H1 (cell line): ENCODE measurements around the gene MTARC2. TPM values are rescaled to one million over a fixed set of nuclear protein-coding genes. Genes with fewer than 3 reads are reported as not detected.

Experiments
- CTCF ChIA-PET: fragments of 300-600 bp; sonication (Branson Sonifier 250); formaldehyde crosslinking; loops from one replicate; lab custom pipeline; 2021; ENCODE audit not compliant: partially characterized antibody; lab: Charles Lee
- POLR2A ChIA-PET: fragments of 300-600 bp; sonication (Branson Sonifier 250); formaldehyde crosslinking; loops from one replicate; lab custom pipeline; 2021; ENCODE audit warnings: inconsistent platforms; ENCODE audit not compliant: partially characterized antibody; lab: Charles Lee
- DNase-seq, 2 experiments: peaks; one replicate each; pipeline versions ENCODE4 v3.0.0 to v3.0.0-alpha.2; 2010 to 2022; ENCODE audit warnings: low spot score in 2 of 2, low read depth in 1 of 2, mixed read lengths in 1 of 2
- FAIRE-seq: peaks from 2 replicates; lab custom pipeline; 2011; peaks lifted over from hg19 to GRCh38; lab: Jason Lieb, UNC
- H2AFZ ChIP-seq: 2 replicates; pipeline ENCODE4 v1.8.1; 2012; ENCODE audit warnings: low read length, inconsistent platforms
- H2AK5ac ChIP-seq: 2 replicates; pipeline ENCODE4 v1.6.1; 2013; ENCODE audit warnings: low read depth, low read length
- H2BK120ac ChIP-seq: replicated peaks from 2 replicates; pipeline ENCODE3; 2013; ENCODE audit warnings: low read depth, low read length, inconsistent platforms
- H2BK12ac ChIP-seq: 2 replicates; pipeline ENCODE4 v1.6.1; 2013; ENCODE audit warnings: low read depth, low read length
- H2BK15ac ChIP-seq: 2 replicates; pipeline ENCODE4 v1.6.1; 2013; ENCODE audit warnings: low read length
- H2BK20ac ChIP-seq: 2 replicates; pipeline ENCODE4 v1.6.1; 2013; ENCODE audit warnings: low read length
- H2BK5ac ChIP-seq: 2 replicates; pipeline ENCODE4 v1.6.1; 2013; ENCODE audit warnings: low read depth, low read length
- H3K14ac ChIP-seq: 2 replicates; pipeline ENCODE4 v1.6.1; 2013; ENCODE audit warnings: inconsistent platforms; ENCODE audit not compliant: insufficient read length
- H3K18ac ChIP-seq: 2 replicates; pipeline ENCODE4 v1.6.1; 2013; ENCODE audit warnings: low read length; ENCODE audit errors: extremely low read depth
- H3K23ac ChIP-seq: 2 replicates; pipeline ENCODE4 v1.6.1; 2013; ENCODE audit warnings: inconsistent platforms; ENCODE audit not compliant: insufficient read length
- H3K23me2 ChIP-seq: 2 replicates; pipeline ENCODE4 v1.6.1; 2013; ENCODE audit warnings: low read depth, low read length
- H3K27ac ChIP-seq: 2 replicates; pipeline ENCODE4 v1.6.1; 2011; ENCODE audit warnings: low read depth, low read length, inconsistent platforms
- H3K27me3 ChIP-seq, 4 experiments: replicated peaks in 1 of 4; 1 replicate in 1 of 4; 2 replicates in 3 of 4; pipeline versions ENCODE4 v1.6.1 to v1.8.1; 2011 to 2013; ENCODE audit warnings: low read length in 3 of 4, mild to moderate bottlenecking in 3 of 4, inconsistent platforms in 2 of 4, mixed read lengths in 2 of 4, moderate library complexity in 1 of 4; ENCODE audit not compliant: control insufficient read depth in 3 of 4, insufficient read depth in 3 of 4; ENCODE audit errors: extremely low read depth in 1 of 4
- H3K36me3 ChIP-seq, 4 experiments: 2 replicates each; pipeline versions ENCODE4 v1.6.1 to v1.8.1; 2011 to 2013; ENCODE audit warnings: mild to moderate bottlenecking in 4 of 4, low read length in 3 of 4, moderate library complexity in 2 of 4, control low read depth in 1 of 4, inconsistent platforms in 1 of 4; ENCODE audit not compliant: insufficient read depth in 4 of 4, control insufficient read depth in 2 of 4
- H3K4ac ChIP-seq: replicated peaks from 2 replicates; pipeline ENCODE3; 2013; ENCODE audit warnings: low read length, low read depth, mixed read lengths, inconsistent platforms; ENCODE audit not compliant: insufficient read length
- H3K4me1 ChIP-seq, 4 experiments: replicated peaks in 1 of 4; 1 replicate in 1 of 4; 2 replicates in 3 of 4; pipeline versions ENCODE4 v1.6.1 to v1.8.1; 2011 to 2013; ENCODE audit warnings: low read length in 3 of 4, inconsistent platforms in 2 of 4, mixed read lengths in 1 of 4; ENCODE audit not compliant: insufficient read depth in 4 of 4, control insufficient read depth in 3 of 4
- H3K4me2 ChIP-seq, 2 experiments: 2 replicates each; pipeline versions ENCODE4 v1.6.1 to v1.8.1; 2011 to 2013; ENCODE audit warnings: low read depth in 2 of 2, low read length in 2 of 2, control low read depth in 1 of 2, inconsistent platforms in 1 of 2, mild to moderate bottlenecking in 1 of 2; ENCODE audit not compliant: insufficient read depth in 1 of 2
- H3K4me3 ChIP-seq, 4 experiments: fragments of 200-600, 300-600 bp in 1 of 4; sonication (generic), shearing (Covaris generic), sonication (Bioruptor Twin) in 1 of 4; 2 replicates each; pipeline versions ENCODE4 v1.5.1 to v1.8.1; 2011 to 2016; ENCODE audit warnings: low read length in 4 of 4, low read depth in 3 of 4, control low read depth in 2 of 4, inconsistent platforms in 2 of 4, mild to moderate bottlenecking in 2 of 4, mixed read lengths in 1 of 4, moderate library complexity in 1 of 4; ENCODE audit not compliant: insufficient read depth in 2 of 4; ENCODE audit errors: extremely low read depth in 1 of 4
- H3K56ac ChIP-seq: replicated peaks from 2 replicates; pipeline ENCODE3; 2013; ENCODE audit warnings: low read depth, mild to moderate bottlenecking, mixed read lengths, low read length, inconsistent platforms; ENCODE audit not compliant: insufficient read length
- H3K79me1 ChIP-seq: 2 replicates; pipeline ENCODE4 v1.6.1; 2013; ENCODE audit warnings: low read depth, low read length, control low read depth
- H3K79me2 ChIP-seq, 2 experiments: 2 replicates each; pipeline versions ENCODE4 v1.6.1 to v1.8.1; 2012 to 2013; ENCODE audit warnings: low read length in 2 of 2, mild to moderate bottlenecking in 2 of 2, inconsistent platforms in 1 of 2; ENCODE audit not compliant: insufficient read depth in 2 of 2, control insufficient read depth in 1 of 2
- H3K9ac ChIP-seq, 4 experiments: replicated peaks in 1 of 4; 1 replicate in 1 of 4; 2 replicates in 3 of 4; pipeline versions ENCODE4 v1.6.1 to v1.8.1; 2011 to 2013; ENCODE audit warnings: low read depth in 3 of 4, low read length in 3 of 4, control low read depth in 2 of 4, mild to moderate bottlenecking in 2 of 4, moderate library complexity in 2 of 4, inconsistent platforms in 1 of 4; ENCODE audit errors: extremely low read depth in 1 of 4
- H3K9me3 ChIP-seq, 2 experiments: 2 replicates each; pipeline versions ENCODE4 v1.6.1 to v1.8.1; 2012 to 2013; ENCODE audit warnings: mild to moderate bottlenecking in 2 of 2, moderate library complexity in 2 of 2, control low read depth in 1 of 2, inconsistent platforms in 1 of 2, low read depth in 1 of 2, low read length in 1 of 2, mixed read lengths in 1 of 2; ENCODE audit not compliant: insufficient read depth in 2 of 2
- H4K20me1 ChIP-seq, 2 experiments: replicated peaks in 1 of 2; 2 replicates each; pipeline versions ENCODE3 to v1.8.1; 2011 to 2013; ENCODE audit warnings: inconsistent platforms in 2 of 2, low read length in 2 of 2, mild to moderate bottlenecking in 1 of 2; ENCODE audit not compliant: insufficient read depth in 2 of 2, control insufficient read depth in 1 of 2
- H4K5ac ChIP-seq: 2 replicates; pipeline ENCODE4 v1.6.1; 2013; ENCODE audit warnings: low read length, low read depth, mixed read lengths, inconsistent platforms; ENCODE audit not compliant: insufficient read length
- H4K8ac ChIP-seq: 2 replicates; pipeline ENCODE4 v1.8.0; 2013; ENCODE audit warnings: mild to moderate bottlenecking, moderate library complexity, low read length, inconsistent platforms; ENCODE audit not compliant: insufficient read depth; ENCODE audit errors: extremely low read depth
- H4K91ac ChIP-seq: replicated peaks from 2 replicates; pipeline ENCODE3; 2013; ENCODE audit warnings: low read length, mixed read lengths, inconsistent platforms; ENCODE audit not compliant: insufficient read length
- POLR2A ChIP-seq, 2 experiments: IDR thresholded peaks; 1 replicate in 1 of 2; 2 replicates in 1 of 2; pipeline ENCODE4 v1.6.1; 2011; ENCODE audit warnings: low read depth in 2 of 2, low read length in 2 of 2, mild to moderate bottlenecking in 2 of 2; ENCODE audit errors: control extremely low read depth in 1 of 2
- RAD21 ChIP-seq, 2 experiments: IDR thresholded peaks in 1 of 2; conservative IDR thresholded peaks in 1 of 2; 2 replicates each; pipeline ENCODE4 v1.6.1; 2011; ENCODE audit warnings: low read depth in 2 of 2, low read length in 2 of 2, improper control_type of control experiment in 1 of 2, inconsistent platforms in 1 of 2, mild to moderate bottlenecking in 1 of 2, moderate library complexity in 1 of 2
- RBBP5 ChIP-seq: IDR thresholded peaks from 2 replicates; pipeline ENCODE4 v1.7.1; 2012; ENCODE audit warnings: low read depth, mild to moderate bottlenecking, inconsistent platforms, low read length, moderate library complexity, borderline replicate concordance
- TBP ChIP-seq: IDR thresholded peaks from 2 replicates; pipeline ENCODE4 v1.6.1; 2011; ENCODE audit warnings: low read depth, low read length, improper control_type of control experiment
- TEAD4 ChIP-seq: IDR thresholded peaks from 2 replicates; pipeline ENCODE4 v1.6.1; 2012; ENCODE audit warnings: low read depth, low read length, inconsistent platforms, mixed read lengths
- WGBS, 2 experiments: shearing (Covaris generic) in 1 of 2; methylation state at CpG; one replicate each; pipeline versions ENCODE4 v1.1.6 to v1.1.7; 2013 to 2015; ENCODE audit warnings: low lambda C conversion rate in 2 of 2, mixed read lengths in 2 of 2, inconsistent platforms in 1 of 2, low coverage in 1 of 2, missing lambda C conversion rate in 1 of 2; ENCODE audit not compliant: insufficient replicate concordance in 2 of 2, insufficient coverage in 1 of 2, insufficient read length in 1 of 2; ENCODE audit errors: extremely low coverage in 1 of 2, missing lambda C conversion rate in 1 of 2; 5-methylcytosine and 5-hydroxymethylcytosine counted together
- polyA plus RNA-seq, 7 experiments: library from polyadenylated mRNA; depleted of rRNA in 3 of 7; stranded (reverse) in 5 of 7; unstranded in 2 of 7; fragments of >200 nt in 5 of 7; fragments of 200-250 nt in 2 of 7; gene quantifications; 1 replicate in 5 of 7; 2 replicates in 1 of 7; 4 replicates in 1 of 7; pipeline versions ENCODE4 v1.2.1 to v1.2.3, GENCODE V29; 2011 to 2013; ENCODE audit warnings: missing spikeins in 2 of 7, mixed read lengths in 2 of 7
- total RNA-seq: library from RNA; stranded (reverse); fragmentation: NEBNext Ultra II Directional; extraction: Animal tissue kit (Norgen Biotek cat#: 25700); gene quantifications from 2 replicates; pipeline ENCODE4 v1.2.1, GENCODE V29; 2021
- TF ChIP-seq, protein P1 (sequence below), 3 experiments: IDR thresholded peaks; 1 replicate in 2 of 3; 2 replicates in 1 of 3; pipeline versions ENCODE4 v1.5.1 to v1.6.1; 2011; ENCODE audit warnings: low read length in 3 of 3, mild to moderate bottlenecking in 3 of 3, inconsistent platforms in 2 of 3, low read depth in 1 of 3, moderate library complexity in 1 of 3; ENCODE audit not compliant: insufficient read depth in 1 of 3; ENCODE audit errors: control extremely low read depth in 1 of 3
- TF ChIP-seq, protein P2 (sequence below): IDR thresholded peaks from 2 replicates; pipeline ENCODE4 v1.6.1; 2011; ENCODE audit warnings: low read depth, mild to moderate bottlenecking, low read length; ENCODE audit not compliant: insufficient read depth

The MTARC2 gene
- total and polyA plus RNA-seq, 2 of the 8 experiments (the other 6 are each of a cell fraction or from before 2014, with no cell fraction given), result 7.2 to 7.9 TPM

DNA sequence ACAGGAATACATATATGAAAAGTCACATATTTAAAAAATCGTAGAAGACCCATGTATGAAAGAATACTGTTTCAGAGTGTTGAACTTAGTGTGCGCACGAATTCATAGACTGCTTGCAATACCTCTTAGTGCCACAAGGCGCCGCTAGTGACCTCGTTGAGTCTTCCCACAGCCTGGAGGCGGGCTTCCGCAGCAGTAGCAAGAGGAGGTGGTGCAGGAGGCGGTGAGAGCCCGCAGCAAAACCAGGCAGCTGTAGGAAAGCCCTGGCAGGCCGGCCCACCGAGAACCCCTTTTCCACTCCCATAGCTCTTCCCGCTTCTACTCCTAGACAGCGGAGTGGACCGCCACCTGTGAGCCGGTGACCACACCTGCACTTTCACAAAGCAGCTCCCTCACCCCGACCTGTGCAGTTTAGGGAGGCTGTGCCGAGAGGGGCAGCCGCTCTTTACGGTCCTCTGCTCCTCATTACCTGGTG, 62.1 kb downstream of the MTARC2 start:
- H3K14ac ChIP-seq, result no peak overlapping the region
- peak; percentile 62 for FAIRE-seq
- H3K4ac ChIP-seq, result no peak overlapping the region
- H2BK12ac ChIP-seq, result no peak overlapping the region
- no peak overlapping the region for H3K18ac ChIP-seq
- peaks cover 0 to 6% of the 10 kb centered on the region in 2 experiments for H4K20me1 ChIP-seq
- H2BK120ac ChIP-seq, result no peak overlapping the region
- H3K27me3 ChIP-seq, result no peaks in the 10 kb centered on the region
- H3K4me1 ChIP-seq, result peaks cover 0 to 6% (median under 1%) of the 10 kb centered on the region in 4 experiments; a peak in 2 of 7 replicates
- H2AK5ac ChIP-seq, result no peak overlapping the region
- H2BK20ac ChIP-seq, result no peak overlapping the region
- H2BK15ac ChIP-seq, result no peak overlapping the region
- WGBS, 2 experiments, result 26% methylated on average over 19 of the region's 20 CpGs; no CpG with 5 or more reads in 1 of the 2 experiments
- H3K23ac ChIP-seq, result no peak overlapping the region
- H3K36me3 ChIP-seq, result peaks cover 0 to 17% (median 11%) of the 10 kb centered on the region in 4 experiments; a peak in 4 of 8 replicates
- no peaks in the 10 kb centered on the region for H3K9me3 ChIP-seq
- CTCF ChIA-PET, result interaction anchor here (0.5 to 3.9 kb wide), 46 partner anchors 9 to 929 kb away, joined by 3 to 30 read pairs (median 4); partner anchors contain the start of genes HLX and MTARC2
- no peak overlapping the region for H3K56ac ChIP-seq
- H4K5ac ChIP-seq, result no peak overlapping the region
- peak in 1 of 2 experiments; percentile 84 for DNase-seq
- H4K91ac ChIP-seq, result no peak overlapping the region
- no peak overlapping the region for H3K9ac ChIP-seq
- peak overlapping the region in 1 of 2 experiments; percentile 54; a peak in 2 of 4 replicates for H3K4me2 ChIP-seq
- no peaks in the 10 kb centered on the region for H3K23me2 ChIP-seq
- no peaks in the 10 kb centered on the region for H3K79me1 ChIP-seq
- H2AFZ ChIP-seq, result peak overlapping the region; percentile 46; the same call in 1 of the 2 replicates
- no peak overlapping the region for H3K27ac ChIP-seq
- H4K8ac ChIP-seq, result no peak overlapping the region; the same call in 1 of the 2 replicates
- no peaks in the 10 kb centered on the region for H3K79me2 ChIP-seq
- H2BK5ac ChIP-seq, result no peak overlapping the region
- POLR2A ChIA-PET, result interaction anchor here (0.6 to 2.5 kb wide), 3 partner anchors 23 to 63 kb away, joined by 3 to 15 read pairs (median 6); partner anchors contain the start of genes MTARC1 and MTARC2
- peak overlapping the region in 2 of 4 experiments; percentile 23 to 49; a peak in 5 of 8 replicates for H3K4me3 ChIP-seq
- TF ChIP-seq, protein P1, sequence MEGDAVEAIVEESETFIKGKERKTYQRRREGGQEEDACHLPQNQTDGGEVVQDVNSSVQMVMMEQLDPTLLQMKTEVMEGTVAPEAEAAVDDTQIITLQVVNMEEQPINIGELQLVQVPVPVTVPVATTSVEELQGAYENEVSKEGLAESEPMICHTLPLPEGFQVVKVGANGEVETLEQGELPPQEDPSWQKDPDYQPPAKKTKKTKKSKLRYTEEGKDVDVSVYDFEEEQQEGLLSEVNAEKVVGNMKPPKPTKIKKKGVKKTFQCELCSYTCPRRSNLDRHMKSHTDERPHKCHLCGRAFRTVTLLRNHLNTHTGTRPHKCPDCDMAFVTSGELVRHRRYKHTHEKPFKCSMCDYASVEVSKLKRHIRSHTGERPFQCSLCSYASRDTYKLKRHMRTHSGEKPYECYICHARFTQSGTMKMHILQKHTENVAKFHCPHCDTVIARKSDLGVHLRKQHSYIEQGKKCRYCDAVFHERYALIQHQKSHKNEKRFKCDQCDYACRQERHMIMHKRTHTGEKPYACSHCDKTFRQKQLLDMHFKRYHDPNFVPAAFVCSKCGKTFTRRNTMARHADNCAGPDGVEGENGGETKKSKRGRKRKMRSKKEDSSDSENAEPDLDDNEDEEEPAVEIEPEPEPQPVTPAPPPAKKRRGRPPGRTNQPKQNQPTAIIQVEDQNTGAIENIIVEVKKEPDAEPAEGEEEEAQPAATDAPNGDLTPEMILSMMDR (IDR thresholded peaks at IDR 0.05; ENCODE audit: control extremely low read depth in 1 of 3, insufficient read depth in 1 of 3, low read depth in 1 of 3, low read length in 3 of 3), result peak; percentile 82 to 89 (median 86)
- TF ChIP-seq, protein P2, sequence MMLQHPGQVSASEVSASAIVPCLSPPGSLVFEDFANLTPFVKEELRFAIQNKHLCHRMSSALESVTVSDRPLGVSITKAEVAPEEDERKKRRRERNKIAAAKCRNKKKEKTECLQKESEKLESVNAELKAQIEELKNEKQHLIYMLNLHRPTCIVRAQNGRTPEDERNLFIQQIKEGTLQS, result no peak
- TF ChIP-seq TBP, result peak; percentile 51; the same call in 1 of the 2 replicates
- no peak for TF ChIP-seq RBBP5
- peak; percentile 75 to 80 for TF ChIP-seq RAD21 (IDR thresholded peaks at IDR 0.05 in 1 of 2, conservative IDR thresholded peaks at IDR 0.05 in 1 of 2; ENCODE audit: low read depth in 2 of 2, low read length in 2 of 2)
- TF ChIP-seq TEAD4, result 0 out of 2 replicates have a peak, but pooled peaks have one; percentile 2
- TF ChIP-seq POLR2A (IDR thresholded peaks at IDR 0.05; ENCODE audit: control extremely low read depth in 1 of 2, low read depth in 2 of 2, low read length in 2 of 2), result no peak
